ENCODE data around the gene ST3GAL4. TPM values are rescaled to one million over a fixed set of nuclear protein-coding genes. Genes with fewer than 3 reads are reported as not detected.

The ST3GAL4 gene
- total RNA-seq, 1 donor from 2014 or later = 73.1 TPM

DNA sequence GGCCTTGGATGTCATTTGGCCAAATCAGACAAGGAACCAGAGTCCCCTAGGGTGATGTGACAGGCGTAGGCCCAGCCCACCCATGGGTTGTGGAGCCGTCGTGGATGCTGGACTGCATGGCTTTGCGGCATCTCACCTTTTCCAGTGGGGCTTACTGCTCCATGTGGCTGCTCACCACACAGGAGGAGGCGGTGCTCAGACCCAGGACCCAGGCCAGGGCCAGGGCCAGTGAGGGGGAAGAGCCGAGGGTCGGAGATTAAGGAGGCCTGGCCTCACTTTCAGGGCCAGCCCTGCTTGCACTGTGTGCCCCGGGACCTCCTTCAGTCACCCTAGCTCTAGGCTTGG, 105.6 kb downstream of the ST3GAL4 start:
- Mint-ChIP-seq H3K36me3 (ENCODE audit: unreplicated experiment) (no peaks in the 10 kb centered on the region), H3K4me1 (ENCODE audit: unreplicated experiment) (peaks cover 6% of the 10 kb centered on the region), H3K27me3 (ENCODE audit: unreplicated experiment) (no peaks in the 10 kb centered on the region), H3K4me3 (ENCODE audit: unreplicated experiment) (no peak overlapping the region), H3K9me3 (ENCODE audit: unreplicated experiment) (no peaks in the 10 kb centered on the region), H3K27ac (ENCODE audit: unreplicated experiment) (no peak overlapping the region)
- TF ChIP-seq, protein P1, sequence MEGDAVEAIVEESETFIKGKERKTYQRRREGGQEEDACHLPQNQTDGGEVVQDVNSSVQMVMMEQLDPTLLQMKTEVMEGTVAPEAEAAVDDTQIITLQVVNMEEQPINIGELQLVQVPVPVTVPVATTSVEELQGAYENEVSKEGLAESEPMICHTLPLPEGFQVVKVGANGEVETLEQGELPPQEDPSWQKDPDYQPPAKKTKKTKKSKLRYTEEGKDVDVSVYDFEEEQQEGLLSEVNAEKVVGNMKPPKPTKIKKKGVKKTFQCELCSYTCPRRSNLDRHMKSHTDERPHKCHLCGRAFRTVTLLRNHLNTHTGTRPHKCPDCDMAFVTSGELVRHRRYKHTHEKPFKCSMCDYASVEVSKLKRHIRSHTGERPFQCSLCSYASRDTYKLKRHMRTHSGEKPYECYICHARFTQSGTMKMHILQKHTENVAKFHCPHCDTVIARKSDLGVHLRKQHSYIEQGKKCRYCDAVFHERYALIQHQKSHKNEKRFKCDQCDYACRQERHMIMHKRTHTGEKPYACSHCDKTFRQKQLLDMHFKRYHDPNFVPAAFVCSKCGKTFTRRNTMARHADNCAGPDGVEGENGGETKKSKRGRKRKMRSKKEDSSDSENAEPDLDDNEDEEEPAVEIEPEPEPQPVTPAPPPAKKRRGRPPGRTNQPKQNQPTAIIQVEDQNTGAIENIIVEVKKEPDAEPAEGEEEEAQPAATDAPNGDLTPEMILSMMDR (IDR thresholded peaks at IDR 0.05) = no peak
- DNase-seq (ENCODE audit: extremely low spot score, unreplicated experiment) = no peak

DNA sequence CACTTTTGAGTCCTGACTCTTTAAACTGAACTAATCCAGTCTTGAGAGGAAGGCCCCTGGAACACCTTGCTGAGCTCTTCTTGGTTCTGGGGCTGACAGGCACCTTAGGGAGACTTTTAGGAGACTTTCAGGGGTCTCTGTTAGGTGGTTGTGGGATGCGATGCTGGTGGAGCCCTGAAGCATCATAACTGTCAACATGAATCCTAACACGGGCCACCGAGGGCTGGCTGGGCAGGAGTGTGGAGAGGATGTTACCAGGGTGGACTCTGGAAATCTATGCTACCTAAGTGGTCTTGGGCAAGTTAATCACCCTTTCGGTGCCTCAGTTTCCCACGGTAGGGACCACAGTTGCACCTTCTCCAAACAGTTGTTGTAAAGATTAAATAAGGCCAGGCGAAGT, 106.5 kb downstream of the ST3GAL4 start:
- Mint-ChIP-seq H3K27ac (ENCODE audit: unreplicated experiment) (no peak overlapping the region), H3K4me1 (ENCODE audit: unreplicated experiment) (peaks cover 8% of the 10 kb centered on the region), H3K9me3 (ENCODE audit: unreplicated experiment) (no peaks in the 10 kb centered on the region), H3K36me3 (ENCODE audit: unreplicated experiment) (no peaks in the 10 kb centered on the region), H3K4me3 (ENCODE audit: unreplicated experiment) (no peak overlapping the region), H3K27me3 (ENCODE audit: unreplicated experiment) (no peaks in the 10 kb centered on the region)
- TF ChIP-seq, protein P1 (IDR thresholded peaks at IDR 0.05) = no peak
- DNase-seq (ENCODE audit: extremely low spot score, unreplicated experiment) = no peak

DNA sequence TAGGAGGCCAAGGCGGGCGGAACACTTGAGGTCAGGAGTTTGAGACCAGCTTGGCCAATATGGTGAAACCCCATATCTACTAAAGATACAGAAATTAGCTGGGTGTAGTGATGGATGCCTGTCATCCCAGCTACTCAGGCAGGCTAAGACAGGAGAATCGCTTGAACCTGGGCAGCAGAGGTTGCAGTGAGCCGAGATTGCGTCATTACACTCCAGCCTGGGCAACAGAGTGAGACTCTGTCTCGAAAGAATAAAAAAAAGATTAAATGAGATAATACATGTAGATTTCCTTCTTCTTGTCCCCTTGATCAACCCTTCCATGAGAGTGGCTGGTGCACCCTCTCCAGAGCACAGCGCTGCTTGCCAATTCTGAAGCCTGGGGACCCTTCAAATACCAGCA, 106.9 kb downstream of the ST3GAL4 start:
- Mint-ChIP-seq H3K36me3 (ENCODE audit: unreplicated experiment) (no peaks in the 10 kb centered on the region), H3K27me3 (ENCODE audit: unreplicated experiment) (no peaks in the 10 kb centered on the region), H3K27ac (ENCODE audit: unreplicated experiment) (no peak overlapping the region), H3K4me1 (ENCODE audit: unreplicated experiment) (peaks cover 8% of the 10 kb centered on the region), H3K9me3 (ENCODE audit: unreplicated experiment) (no peaks in the 10 kb centered on the region), H3K4me3 (ENCODE audit: unreplicated experiment) (no peak overlapping the region)
- no peak for DNase-seq (ENCODE audit: extremely low spot score, unreplicated experiment)
- TF ChIP-seq, protein P1 (IDR thresholded peaks at IDR 0.05) = no peak

Other genes with a start within 250 kb of the ST3GAL4 start
- gene RPUSD4, start 144.0 kb upstream of the ST3GAL4 start, total RNA-seq = 27.1 and 28.0 TPM in 2 replicates
- gene FAM118B, start 143.9 kb upstream of the ST3GAL4 start, total RNA-seq = 23.3 and 26.5 TPM in 2 replicates
- gene SRPRA, start 86.8 kb upstream of the ST3GAL4 start, total RNA-seq = 106 and 107 TPM in 2 replicates
- 25.9 and 34.4 TPM in 2 replicates for gene FOXRED1, start 86.5 kb upstream of the ST3GAL4 start, total RNA-seq
- gene TIRAP, start 72.6 kb upstream of the ST3GAL4 start, total RNA-seq = 10.6 and 11.6 TPM in 2 replicates
- gene DCPS, start 51.6 kb upstream of the ST3GAL4 start, total RNA-seq = 11.2 and 15.2 TPM in 2 replicates